LNCaP clone FGC (cell line): ENCODE data around the gene SKIC8.

Experiments used
- DNase-seq: peaks from one replicate; pipeline ENCODE4 v3.0.0-alpha.2; 2011; ENCODE audit warnings: low read depth
- H3K4me3 ChIP-seq: 2 replicates; pipeline ENCODE4 v1.5.1; 2011; ENCODE audit warnings: mild to moderate bottlenecking, low read depth, low read length, control low read depth
- CTCF ChIP-seq: IDR thresholded peaks from 2 replicates; pipeline ENCODE4 v1.5.1; 2012; ENCODE audit warnings: mild to moderate bottlenecking; ENCODE audit not compliant: control insufficient read depth, insufficient read depth; ENCODE audit errors: extremely low read depth

Gene SKIC8

GRCh38 chr15:78292219-78292618 lies 7.2 kb downstream of the SKIC8 start:
- peak overlapping the region; percentile 29 for H3K4me3 ChIP-seq
- DNase-seq, result no peak
- TF ChIP-seq CTCF, result no peak

GRCh38 chr15:78291698-78292097 lies 7.7 kb downstream of the SKIC8 start:
- no peak for TF ChIP-seq CTCF
- peak overlapping the region; percentile 29; the same call in 1 of the 2 replicates for H3K4me3 ChIP-seq
- DNase-seq, result peak; percentile 86

DNA sequence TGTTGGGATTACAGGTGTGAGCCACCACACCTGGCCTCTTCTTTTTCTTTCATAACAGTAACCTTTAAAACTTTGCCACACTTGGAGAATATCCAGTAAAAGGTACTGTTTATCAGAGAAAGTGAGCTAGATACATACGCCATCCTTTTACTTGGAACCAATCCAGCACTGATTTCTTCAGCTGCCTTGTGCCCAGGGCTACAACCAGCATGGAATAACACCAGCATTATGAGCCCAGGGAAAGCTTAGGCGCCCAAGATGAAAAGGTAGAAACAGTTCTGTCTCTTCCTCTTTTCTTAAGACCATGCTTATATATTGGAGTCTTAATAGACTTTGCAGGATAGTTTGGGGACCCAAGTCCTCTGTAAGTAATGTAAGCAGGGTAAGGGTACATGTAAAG lies 8.4 kb downstream of the SKIC8 start:
- no peak overlapping the region for H3K4me3 ChIP-seq
- DNase-seq, result no peak

GRCh38 chr15:78290222-78290621 lies 9.2 kb downstream of the SKIC8 start:
- TF ChIP-seq CTCF, result no peak

More for the DNA sequence above, 8.4 kb downstream of the SKIC8 start:
- TF ChIP-seq CTCF, result no peak

DNA sequence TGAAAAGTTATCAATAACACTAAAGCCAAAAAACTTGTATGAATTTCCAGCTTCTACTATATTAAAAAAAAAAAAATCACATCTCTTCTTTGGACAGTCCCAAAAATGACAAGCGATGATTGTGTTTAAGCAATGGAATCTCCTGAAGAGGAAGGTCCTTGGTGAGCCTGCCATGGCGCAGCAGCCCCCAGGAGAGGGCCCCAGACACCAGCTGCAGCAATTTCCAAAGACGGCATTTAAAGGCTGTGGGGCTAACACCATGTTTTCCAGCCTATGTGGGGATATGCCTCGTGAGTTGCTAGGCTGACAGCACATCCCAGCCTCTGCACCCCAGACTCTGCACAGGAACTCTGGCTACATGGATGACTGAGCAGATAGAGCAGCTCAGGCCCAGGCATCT lies 14.7 kb downstream of the SKIC8 start:
- no peak for TF ChIP-seq CTCF
- DNase-seq, result no peak
- H3K4me3 ChIP-seq, result no peak overlapping the region

More at GRCh38 chr15:78290222-78290621, 9.2 kb downstream of the SKIC8 start:
- peak; percentile 82 for DNase-seq
- no peak overlapping the region for H3K4me3 ChIP-seq

GRCh38 chr15:78282324-78282723 lies 17.1 kb downstream of the SKIC8 start:
- DNase-seq, result no peak
- H3K4me3 ChIP-seq, result no peak overlapping the region
- TF ChIP-seq CTCF, result no peak

- no peak for DNase-seq
- TF ChIP-seq CTCF, result no peak
- H3K4me3 ChIP-seq, result no peak overlapping the region
Measured at GRCh38 chr15:78280319-78281072, 18.9 kb downstream of the SKIC8 start.
